Mesenchymal stem cell (in vitro differentiated cells and primary cell): ENCODE data around the gene LIG1.

Source experiments
- DNase-seq: peaks from one replicate; pipeline ENCODE4 v3.0.0-alpha.2; 2013
- H2AFZ ChIP-seq: one replicate; pipeline ENCODE4 v1.6.1; 2013; ENCODE audit warnings: low read depth, mild to moderate bottlenecking, control low read depth, inconsistent platforms, low read length, moderate library complexity
- H2AK5ac ChIP-seq: 2 replicates; pipeline ENCODE4 v1.6.1; 2013; ENCODE audit warnings: low read length, moderate library complexity, mild to moderate bottlenecking, inconsistent platforms; ENCODE audit not compliant: severe bottlenecking
- H2BK120ac ChIP-seq: one replicate; pipeline ENCODE4 v1.6.1; 2013; ENCODE audit warnings: low read depth, mild to moderate bottlenecking, inconsistent platforms, low read length, moderate library complexity
- H2BK12ac ChIP-seq, 2 experiments: one replicate each; pipeline ENCODE4 v1.6.1; 2013; ENCODE audit warnings: inconsistent platforms in 2 of 2, low read length in 2 of 2, mild to moderate bottlenecking in 2 of 2, moderate library complexity in 2 of 2, control low read depth in 1 of 2
- H2BK15ac ChIP-seq: one replicate; pipeline ENCODE4 v1.6.1; 2013; ENCODE audit warnings: mild to moderate bottlenecking, low read depth, inconsistent platforms; ENCODE audit not compliant: poor library complexity, severe bottlenecking
- H2BK5ac ChIP-seq: 2 replicates; pipeline ENCODE4 v1.6.1; 2013; ENCODE audit warnings: low read depth, mild to moderate bottlenecking, low read length, control low read depth, inconsistent platforms; ENCODE audit not compliant: poor library complexity, severe bottlenecking
- H3K14ac ChIP-seq, 2 experiments: one replicate each; pipeline ENCODE4 v1.6.1; 2013; ENCODE audit warnings: inconsistent platforms in 2 of 2, low read length in 2 of 2, control low read depth in 1 of 2, mild to moderate bottlenecking in 1 of 2, moderate library complexity in 1 of 2
- H3K18ac ChIP-seq, 2 experiments: one replicate each; pipeline ENCODE4 v1.6.1; 2013; ENCODE audit warnings: inconsistent platforms in 2 of 2, low read length in 2 of 2, control low read depth in 1 of 2, low read depth in 1 of 2, mild to moderate bottlenecking in 1 of 2
- H3K23ac ChIP-seq, 2 experiments: one replicate each; pipeline ENCODE4 v1.6.1; 2013; ENCODE audit warnings: inconsistent platforms in 2 of 2, low read length in 2 of 2, mild to moderate bottlenecking in 2 of 2, moderate library complexity in 2 of 2, control low read depth in 1 of 2
- H3K27ac ChIP-seq: 2 replicates; pipeline ENCODE4 v1.5.1; 2013; ENCODE audit warnings: mild to moderate bottlenecking, moderate library complexity, low read length, control low read depth, inconsistent platforms; ENCODE audit not compliant: poor library complexity, severe bottlenecking
- H3K27me3 ChIP-seq, 2 experiments: 2 replicates each; pipeline versions ENCODE4 v1.6.1 to v1.7.0; 2013; ENCODE audit warnings: low read length in 2 of 2, mild to moderate bottlenecking in 2 of 2, moderate library complexity in 2 of 2, control low read depth in 1 of 2, inconsistent platforms in 1 of 2; ENCODE audit not compliant: control insufficient read depth in 1 of 2, insufficient read depth in 1 of 2
- H3K36me3 ChIP-seq, 2 experiments: 2 replicates each; pipeline versions ENCODE4 v1.6.1 to v1.7.0; 2013; ENCODE audit warnings: low read length in 2 of 2, control low read depth in 1 of 2, inconsistent platforms in 1 of 2, low read depth in 1 of 2, mild to moderate bottlenecking in 1 of 2; ENCODE audit not compliant: insufficient read depth in 2 of 2, control insufficient read depth in 1 of 2
- H3K4ac ChIP-seq, 2 experiments: one replicate each; pipeline ENCODE4 v1.6.1; 2013; ENCODE audit warnings: inconsistent platforms in 2 of 2, low read length in 2 of 2, mild to moderate bottlenecking in 2 of 2, moderate library complexity in 2 of 2, control low read depth in 1 of 2, low read depth in 1 of 2
- H3K4me1 ChIP-seq: 2 replicates; pipeline ENCODE4 v1.6.1; 2013; ENCODE audit warnings: low read depth, low read length, control low read depth; ENCODE audit not compliant: control insufficient read depth, insufficient read depth
- H3K4me2 ChIP-seq: 2 replicates; pipeline ENCODE4 v1.6.1; 2013; ENCODE audit warnings: low read length, mild to moderate bottlenecking, inconsistent platforms; ENCODE audit not compliant: poor library complexity, severe bottlenecking
- H3K4me3 ChIP-seq, 2 experiments: 2 replicates each; pipeline versions ENCODE4 v1.5.1 to v1.7.0; 2013; ENCODE audit warnings: low read length in 2 of 2, mild to moderate bottlenecking in 2 of 2, control low read depth in 1 of 2, low read depth in 1 of 2; ENCODE audit not compliant: insufficient read depth in 1 of 2
- H3K79me1 ChIP-seq: replicated peaks from 2 replicates; pipeline ENCODE4 v1.6.1; 2013; ENCODE audit warnings: mild to moderate bottlenecking, control low read depth, low read length, inconsistent platforms; ENCODE audit not compliant: poor library complexity, severe bottlenecking
- H3K9ac ChIP-seq: 2 replicates; pipeline ENCODE4 v1.7.0; 2013; ENCODE audit warnings: mild to moderate bottlenecking, low read length, moderate library complexity
- H3K9me3 ChIP-seq: 2 replicates; pipeline ENCODE4 v1.7.0; 2013; ENCODE audit warnings: mild to moderate bottlenecking, low read length; ENCODE audit not compliant: control insufficient read depth
- H4K8ac ChIP-seq: one replicate; pipeline ENCODE4 v1.6.1; 2013; ENCODE audit warnings: inconsistent platforms, mild to moderate bottlenecking, low read length, moderate library complexity
- H4K91ac ChIP-seq: one replicate; pipeline ENCODE4 v1.6.1; 2013; ENCODE audit warnings: mild to moderate bottlenecking, low read length, inconsistent platforms
- WGBS: methylation state at CpG from one replicate; pipeline ENCODE4 v1.1.7; 2013; ENCODE audit warnings: mixed read lengths; 5-methylcytosine and 5-hydroxymethylcytosine counted together

The LIG1 gene

GRCh38 chr19:48210005-48210404 is 39.9 kb upstream of the LIG1 start:
- Histone ChIP-seq H3K27me3 (no peaks in the 10 kb centered on the region), H3K14ac (no peak overlapping the region), H3K4me3 (no peak overlapping the region), H3K79me1 (peaks cover 7% of the 10 kb centered on the region), H2AK5ac (no peak overlapping the region), H3K27ac (no peak overlapping the region), H3K36me3 (peaks cover 4 to 22% of the 10 kb centered on the region in 2 experiments), H3K18ac (no peak overlapping the region), H3K23ac (no peak overlapping the region), H2BK5ac (no peak overlapping the region), H2BK120ac (no peak overlapping the region), H4K91ac (no peak overlapping the region), H3K4ac (no peak overlapping the region), H2BK12ac (no peak overlapping the region), H3K4me2 (no peak overlapping the region), H2BK15ac (no peak overlapping the region), H2AFZ (no peak overlapping the region), H3K4me1 (peaks cover 5% of the 10 kb centered on the region), H3K9me3 (no peaks in the 10 kb centered on the region), H3K9ac (no peak overlapping the region), H4K8ac (no peak overlapping the region)
- DNase-seq, result no peak
- WGBS, result 80% methylated on average over 1 of the region's 3 CpGs

GRCh38 chr19:48206397-48207093 is 36.4 kb upstream of the LIG1 start:
- peaks cover under 1 to 9% of the 10 kb centered on the region in 2 experiments for H3K36me3 ChIP-seq
- H2BK12ac ChIP-seq, result peak overlapping the region in 1 of 2 experiments; percentile 21
- H4K8ac ChIP-seq, result no peak overlapping the region
- WGBS, result 84% methylated on average over 8 of the region's 9 CpGs
- H3K9ac ChIP-seq, result no peak overlapping the region
- H3K4ac ChIP-seq, result no peak overlapping the region
- no peak overlapping the region for H3K23ac ChIP-seq
- no peak overlapping the region for H3K4me2 ChIP-seq
- H2AFZ ChIP-seq, result no peak overlapping the region
- H2BK15ac ChIP-seq, result no peak overlapping the region
- no peak overlapping the region for H3K4me3 ChIP-seq
- peaks cover 2% of the 10 kb centered on the region for H3K4me1 ChIP-seq
- H3K9me3 ChIP-seq, result no peaks in the 10 kb centered on the region
- no peak overlapping the region for H4K91ac ChIP-seq
- no peak overlapping the region for H3K27ac ChIP-seq
- DNase-seq, result no peak
- no peaks in the 10 kb centered on the region for H3K27me3 ChIP-seq
- peaks cover 9% of the 10 kb centered on the region for H3K79me1 ChIP-seq
- no peak overlapping the region for H2AK5ac ChIP-seq
- H3K14ac ChIP-seq, result no peak overlapping the region
- no peak overlapping the region for H3K18ac ChIP-seq
- H2BK120ac ChIP-seq, result no peak overlapping the region
- no peak overlapping the region for H2BK5ac ChIP-seq

GRCh38 chr19:48203794-48204628 is 33.9 kb upstream of the LIG1 start:
- WGBS, result under 1% methylated on average over 34 of the region's 34 CpGs
- H3K18ac ChIP-seq, result peak overlapping the region in 1 of 2 experiments; percentile 25
- H3K4me2 ChIP-seq, result peak overlapping the region; percentile 78

GRCh38 chr19:48203222-48203793 is 33.2 kb upstream of the LIG1 start:
- Histone ChIP-seq H2AFZ (peak overlapping the region; percentile 59), H3K4me1 (peaks cover 2% of the 10 kb centered on the region), H4K8ac (peak overlapping the region; percentile 71), H3K36me3 (no peaks in the 10 kb centered on the region), H3K4me3 (peak overlapping the region; percentile 1 to 90), H2BK5ac (no peak overlapping the region), H2BK15ac (no peak overlapping the region), H3K18ac (peak overlapping the region in 1 of 2 experiments; percentile 25), H3K27ac (peak overlapping the region; percentile 68), H3K23ac (no peak overlapping the region), H4K91ac (peak overlapping the region; percentile 9), H2BK120ac (no peak overlapping the region), H3K14ac (no peak overlapping the region), H3K9ac (peak overlapping the region; percentile 97), H2AK5ac (peak overlapping the region; percentile 68), H3K4ac (peak overlapping the region; percentile 2 to 9), H2BK12ac (no peak overlapping the region), H3K27me3 (no peaks in the 10 kb centered on the region), H3K79me1 (peaks cover 12% of the 10 kb centered on the region), H3K9me3 (no peaks in the 10 kb centered on the region), H3K4me2 (peak overlapping the region; percentile 24)
- 23% methylated on average over 2 of the region's 5 CpGs for WGBS
- no peak for DNase-seq

More at GRCh38 chr19:48203794-48204628, 33.9 kb upstream of the LIG1 start:
- Histone ChIP-seq H2BK120ac (no peak overlapping the region), H3K4me3 (peak overlapping the region; percentile 65 to 90), H2BK12ac (no peak overlapping the region), H3K23ac (no peak overlapping the region), H3K14ac (peak overlapping the region in 1 of 2 experiments; percentile 41), H3K9ac (peak overlapping the region; percentile 97), H3K9me3 (no peaks in the 10 kb centered on the region), H2AFZ (peak overlapping the region; percentile 78), H2BK5ac (no peak overlapping the region), H3K27me3 (no peaks in the 10 kb centered on the region), H4K8ac (peak overlapping the region; percentile 73), H3K4me1 (peaks cover 2% of the 10 kb centered on the region), H3K79me1 (peaks cover 12% of the 10 kb centered on the region), H2BK15ac (peak overlapping the region; percentile 80), H3K27ac (peak overlapping the region; percentile 68), H2AK5ac (no peak overlapping the region), H3K36me3 (no peaks in the 10 kb centered on the region), H4K91ac (peak overlapping the region; percentile 74), H3K4ac (peak overlapping the region; percentile 2 to 9)
- DNase-seq, result peak; percentile 97
